GM19035 (cell line): ENCODE data around the gene KLHL13.
"Not testable (repeated sequence)": the region's sequence is repeated elsewhere in the genome, so short reads cannot be mapped to it uniquely, and the experiment has no call there.

Source experiments
- ATAC-seq: cut with Tn5 transposase; IDR thresholded peaks from one replicate; pipeline ENCODE4 v1.9.1; 2021; ENCODE audit not compliant: unreplicated experiment

KLHL13 gene

GRCh38 chrX:118088084-118088483 is 28.5 kb downstream of the KLHL13 start:
- no peak for ATAC-seq

- no peak for ATAC-seq
These were observed 42.4 kb downstream of the KLHL13 start for GRCh38 chrX:118074196-118074595.

- ATAC-seq, result no peak
These were observed 49.6 kb downstream of the KLHL13 start for GRCh38 chrX:118066867-118067515.

GRCh38 chrX:118062817-118063615 is 53.6 kb downstream of the KLHL13 start:
- peak; percentile 65 for ATAC-seq

- peak; percentile 65 for ATAC-seq
These were observed 54.4 kb downstream of the KLHL13 start for GRCh38 chrX:118062048-118062789.

GRCh38 chrX:118058924-118059323 is 57.7 kb downstream of the KLHL13 start:
- ATAC-seq, result no peak

- no peak for ATAC-seq
These were observed 59.7 kb downstream of the KLHL13 start for GRCh38 chrX:118056870-118057269.

GRCh38 chrX:118049713-118050112 is 66.9 kb downstream of the KLHL13 start:
- no peak for ATAC-seq

- ATAC-seq, result no peak
These were observed 69.0 kb downstream of the KLHL13 start for GRCh38 chrX:118047446-118048186.

- no peak for ATAC-seq
These were observed 77.0 kb downstream of the KLHL13 start for GRCh38 chrX:118039591-118039990.

- ATAC-seq, result no peak
These were observed 77.8 kb downstream of the KLHL13 start for GRCh38 chrX:118038614-118039365.

- no peak for ATAC-seq
These were observed 90.0 kb downstream of the KLHL13 start for GRCh38 chrX:118026631-118027030.

- ATAC-seq, result no peak
These were observed 91.4 kb downstream of the KLHL13 start for GRCh38 chrX:118025226-118025625.

GRCh38 chrX:118024482-118024881 is 92.1 kb downstream of the KLHL13 start:
- no peak for ATAC-seq

- ATAC-seq, result no peak
These were observed 93.9 kb downstream of the KLHL13 start for GRCh38 chrX:118022753-118023152.

- ATAC-seq, result no peak
These were observed 100.2 kb downstream of the KLHL13 start for GRCh38 chrX:118016422-118016821.

GRCh38 chrX:118002417-118002816 is 114.2 kb downstream of the KLHL13 start:
- not testable (repeated sequence) for ATAC-seq

- ATAC-seq, result no peak
These were observed 116.1 kb downstream of the KLHL13 start for GRCh38 chrX:118000518-118000917.

- ATAC-seq, result no peak
These were observed 118.4 kb downstream of the KLHL13 start for GRCh38 chrX:117998171-117998570.

- no peak for ATAC-seq
These were observed 119.6 kb downstream of the KLHL13 start for GRCh38 chrX:117996918-117997480.
